ENCODE measurements around the gene SLC34A1.
"Not testable (repeated sequence)": the region's sequence is repeated elsewhere in the genome, so short reads cannot be mapped to it uniquely, and the experiment has no call there.

Gene SLC34A1

GRCh38 chr5:177369645-177370440 is 14.4 kb upstream of the SLC34A1 start:
- Histone ChIP-seq H3K9me3 (ENCODE audit: control insufficient read depth in 2 of 2, low read length in 2 of 2) (no peaks in the 10 kb centered on the region), H3K4me3 (ENCODE audit: low read length in 2 of 2) (no peak overlapping the region), H3K27me3 (ENCODE audit: control insufficient read depth in 1 of 2, insufficient read depth in 2 of 2, low read length in 2 of 2) (no peaks in the 10 kb centered on the region), H3K9ac (ENCODE audit: low read length in 2 of 2) (peak overlapping the region in 1 of 2 donors; percentile 23), H3K4me1 (ENCODE audit: control insufficient read depth, insufficient read depth, low read length) (peaks cover 30% of the 10 kb centered on the region), H3K36me3 (ENCODE audit: control insufficient read depth in 2 of 2, insufficient read depth in 2 of 2, low read length in 2 of 2) (no peaks in the 10 kb centered on the region), H3K27ac (ENCODE audit: low read length) (no peak overlapping the region)

GRCh38 chr5:177370488-177371119 is 13.6 kb upstream of the SLC34A1 start:
- H3K27me3 ChIP-seq (ENCODE audit: control insufficient read depth in 1 of 2, insufficient read depth in 2 of 2, low read length in 2 of 2): no peaks in the 10 kb centered on the region
- H3K4me1 ChIP-seq (ENCODE audit: control insufficient read depth, insufficient read depth, low read length): peaks cover 30% of the 10 kb centered on the region
- H3K27ac ChIP-seq (ENCODE audit: low read length): no peak overlapping the region
- H3K36me3 ChIP-seq (ENCODE audit: control insufficient read depth in 2 of 2, insufficient read depth in 2 of 2, low read length in 2 of 2): no peaks in the 10 kb centered on the region
- H3K9me3 ChIP-seq (ENCODE audit: control insufficient read depth in 2 of 2, low read length in 2 of 2): no peaks in the 10 kb centered on the region
- H3K4me3 ChIP-seq (ENCODE audit: low read length in 2 of 2): peak overlapping the region in 1 of 2 donors; percentile 64
- peak overlapping the region in 1 of 2 donors; percentile 23 for H3K9ac ChIP-seq (ENCODE audit: low read length in 2 of 2)

DNA sequence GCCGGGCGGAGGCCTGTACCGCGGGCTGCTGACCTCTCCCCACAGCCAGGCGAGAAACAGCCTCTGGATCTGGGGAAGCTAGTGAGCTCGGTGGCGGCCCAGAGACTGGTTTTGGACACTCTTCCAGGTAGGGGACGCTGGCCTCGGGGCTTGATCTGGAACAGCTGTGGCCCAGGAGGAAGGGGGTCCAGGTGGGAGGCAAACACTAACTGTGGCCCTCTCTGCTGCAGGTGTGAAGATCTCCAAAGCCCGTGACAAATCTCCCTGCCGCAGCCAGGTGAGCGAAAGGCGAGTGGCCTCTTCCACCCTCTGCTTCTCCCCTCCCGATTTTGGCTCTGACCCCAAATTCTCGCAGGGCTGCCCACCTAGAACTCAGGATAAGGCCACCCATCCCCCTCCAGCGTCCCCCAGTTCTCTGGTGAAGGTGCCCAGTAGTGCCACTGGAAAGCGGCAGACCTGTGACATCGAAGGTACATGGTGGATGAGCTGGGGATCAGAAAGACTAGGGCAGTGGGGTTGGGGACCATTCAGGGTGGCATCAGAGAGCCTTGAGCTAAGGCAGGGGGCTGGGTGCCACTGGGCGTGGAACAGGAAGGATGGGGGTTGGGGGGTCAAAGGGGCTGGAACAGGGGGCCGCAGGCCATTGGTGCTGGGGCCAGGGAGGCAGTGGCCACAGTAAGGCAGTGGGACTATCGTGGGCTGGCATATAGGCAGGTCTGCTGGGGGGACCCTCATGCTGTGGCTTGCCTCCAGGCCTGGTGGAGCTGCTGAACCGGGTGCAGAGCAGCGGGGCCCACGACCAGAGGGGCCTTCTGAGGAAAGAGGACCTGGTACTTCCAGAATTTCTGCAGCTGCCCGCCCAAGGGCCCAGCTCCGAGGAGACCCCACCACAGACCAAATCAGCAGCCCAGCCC is 12.9 kb upstream of the SLC34A1 start:
- Histone ChIP-seq H3K27ac (ENCODE audit: low read length) (no peak overlapping the region), H3K27me3 (ENCODE audit: control insufficient read depth in 1 of 2, insufficient read depth in 2 of 2, low read length in 2 of 2) (no peaks in the 10 kb centered on the region), H3K4me1 (ENCODE audit: control insufficient read depth, insufficient read depth, low read length) (peaks cover 23% of the 10 kb centered on the region), H3K9me3 (ENCODE audit: control insufficient read depth in 2 of 2, low read length in 2 of 2) (no peaks in the 10 kb centered on the region), H3K36me3 (ENCODE audit: control insufficient read depth in 2 of 2, insufficient read depth in 2 of 2, low read length in 2 of 2) (no peaks in the 10 kb centered on the region), H3K4me3 (ENCODE audit: low read length in 2 of 2) (peak overlapping the region; percentile 64 to 65), H3K9ac (ENCODE audit: low read length in 2 of 2) (peak overlapping the region; percentile 58 to 66)

DNA sequence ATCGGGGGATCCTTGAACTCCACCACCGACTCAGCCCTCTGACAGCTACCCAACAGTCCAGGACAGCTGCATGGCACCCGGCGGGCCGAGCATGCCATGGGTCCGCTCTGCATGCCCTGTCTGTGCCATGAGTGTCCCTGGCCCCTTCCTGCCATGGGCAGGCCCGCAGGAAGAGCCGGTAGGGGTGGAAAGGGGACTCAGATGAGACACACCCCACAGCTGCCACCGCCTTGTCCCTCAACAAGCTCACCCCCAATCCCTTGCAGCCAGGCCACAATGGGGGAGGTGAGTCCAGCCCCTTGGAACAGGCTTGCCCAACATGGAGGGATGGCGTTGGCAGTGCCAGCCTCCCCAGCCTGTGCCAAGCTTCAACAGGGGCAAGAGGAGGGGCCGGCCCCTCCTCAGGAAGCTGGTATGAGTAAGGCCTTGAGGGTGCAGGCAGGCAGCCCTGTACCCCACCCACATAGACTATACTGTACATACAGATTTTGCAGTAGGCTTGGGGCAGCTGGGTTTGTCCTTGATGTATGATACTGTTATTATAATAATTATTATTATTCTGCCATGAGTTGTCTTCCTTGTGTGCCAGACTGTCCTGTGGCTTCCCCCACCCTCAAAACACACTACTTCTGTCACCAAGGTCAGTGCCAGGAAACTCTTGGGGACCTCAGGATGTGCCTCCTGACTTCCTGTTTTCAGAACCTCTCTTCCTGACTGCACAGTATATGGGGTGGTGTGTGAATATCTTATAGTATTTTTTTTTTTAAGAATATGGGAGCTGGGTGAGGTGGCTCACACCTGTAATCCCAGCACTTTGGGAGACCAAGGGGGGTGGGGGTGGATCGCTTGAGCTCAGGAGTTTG is 12.0 kb upstream of the SLC34A1 start:
- Histone ChIP-seq H3K4me3 (ENCODE audit: low read length in 2 of 2) (no peak overlapping the region), H3K4me1 (ENCODE audit: control insufficient read depth, insufficient read depth, low read length) (peaks cover 16% of the 10 kb centered on the region), H3K27me3 (ENCODE audit: control insufficient read depth in 1 of 2, insufficient read depth in 2 of 2, low read length in 2 of 2) (no peaks in the 10 kb centered on the region), H3K36me3 (ENCODE audit: control insufficient read depth in 2 of 2, insufficient read depth in 2 of 2, low read length in 2 of 2) (no peaks in the 10 kb centered on the region), H3K9ac (ENCODE audit: low read length in 2 of 2) (no peak overlapping the region), H3K27ac (ENCODE audit: low read length) (no peak overlapping the region), H3K9me3 (ENCODE audit: control insufficient read depth in 2 of 2, low read length in 2 of 2) (no peaks in the 10 kb centered on the region)

DNA sequence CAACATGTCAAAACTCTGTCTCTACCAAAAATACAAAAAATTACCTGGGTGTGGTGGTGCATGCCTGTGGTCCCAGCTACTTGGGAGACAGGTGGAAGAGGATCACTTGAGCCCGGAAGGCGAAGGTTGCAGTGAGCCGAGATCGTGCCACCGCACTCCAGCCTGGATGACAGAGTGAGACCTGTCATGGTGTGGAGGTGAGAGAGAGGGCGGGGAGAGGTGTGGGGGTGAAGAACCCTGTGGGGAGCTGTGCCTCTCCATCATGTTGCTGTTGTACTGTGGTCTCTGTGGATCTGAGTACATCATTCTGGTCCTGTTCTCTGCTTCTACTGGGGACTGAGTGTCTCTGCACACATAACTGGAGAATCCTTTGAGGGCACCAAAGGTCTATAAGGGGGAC is 11.3 kb upstream of the SLC34A1 start:
- H3K4me3 ChIP-seq (ENCODE audit: low read length in 2 of 2): no peak overlapping the region
- H3K9me3 ChIP-seq (ENCODE audit: control insufficient read depth in 2 of 2, low read length in 2 of 2): no peaks in the 10 kb centered on the region
- no peaks in the 10 kb centered on the region for H3K36me3 ChIP-seq (ENCODE audit: control insufficient read depth in 2 of 2, insufficient read depth in 2 of 2, low read length in 2 of 2)
- peaks cover 9% of the 10 kb centered on the region for H3K4me1 ChIP-seq (ENCODE audit: control insufficient read depth, insufficient read depth, low read length)
- no peak overlapping the region for H3K9ac ChIP-seq (ENCODE audit: low read length in 2 of 2)
- no peak overlapping the region for H3K27ac ChIP-seq (ENCODE audit: low read length)
- peaks cover 0 to 2% of the 10 kb centered on the region in 2 donors for H3K27me3 ChIP-seq (ENCODE audit: control insufficient read depth in 1 of 2, insufficient read depth in 2 of 2, low read length in 2 of 2)

DNA sequence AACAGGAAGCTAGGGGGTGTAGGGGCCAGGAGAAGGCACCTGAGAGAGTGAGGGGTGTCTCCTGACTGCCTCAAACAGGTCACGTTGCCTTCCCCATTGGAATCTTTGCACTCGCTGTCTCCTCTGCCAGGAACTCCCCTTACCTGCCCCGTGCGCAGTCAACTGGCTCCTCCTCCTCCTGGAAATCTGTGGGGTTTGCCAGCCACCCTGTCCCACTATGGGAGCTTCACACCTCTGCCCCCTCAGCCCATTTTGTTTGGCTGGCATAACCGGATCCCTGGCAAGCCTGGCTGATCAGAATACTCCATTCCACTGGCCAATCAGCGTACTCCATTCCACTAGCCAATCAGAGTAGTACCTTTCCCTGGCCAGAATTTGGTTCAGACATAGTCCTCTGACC is 10.4 kb upstream of the SLC34A1 start:
- no peak overlapping the region for H3K4me3 ChIP-seq (ENCODE audit: low read length in 2 of 2)
- peaks cover 9% of the 10 kb centered on the region for H3K4me1 ChIP-seq (ENCODE audit: control insufficient read depth, insufficient read depth, low read length)
- no peak overlapping the region for H3K9ac ChIP-seq (ENCODE audit: low read length in 2 of 2)
- no peaks in the 10 kb centered on the region for H3K36me3 ChIP-seq (ENCODE audit: control insufficient read depth in 2 of 2, insufficient read depth in 2 of 2, low read length in 2 of 2)
- H3K9me3 ChIP-seq (ENCODE audit: control insufficient read depth in 2 of 2, low read length in 2 of 2): no peaks in the 10 kb centered on the region
- H3K27ac ChIP-seq (ENCODE audit: low read length): no peak overlapping the region
- H3K27me3 ChIP-seq (ENCODE audit: control insufficient read depth in 1 of 2, insufficient read depth in 2 of 2, low read length in 2 of 2): peaks cover 0 to 2% of the 10 kb centered on the region in 2 donors

DNA sequence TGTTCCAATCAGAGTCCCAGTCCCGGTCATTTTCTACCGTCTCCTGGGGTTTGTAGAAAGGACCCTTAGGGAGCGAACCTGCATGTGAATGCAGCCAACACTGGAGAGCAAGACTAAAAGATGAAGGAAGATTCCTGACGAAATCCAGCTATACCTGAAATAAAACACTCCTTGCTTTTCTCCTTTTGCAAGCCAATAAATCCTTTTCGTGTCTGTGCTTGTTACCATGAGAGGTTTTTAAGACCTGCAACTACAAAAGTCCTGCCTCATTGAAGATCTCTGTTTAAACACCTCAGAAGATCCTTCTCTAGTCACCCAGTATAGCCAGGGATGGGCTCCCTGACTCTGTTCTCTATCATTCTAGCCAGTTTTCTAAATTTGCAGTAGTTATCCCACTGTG is 10.0 kb upstream of the SLC34A1 start:
- Histone ChIP-seq H3K4me1 (ENCODE audit: control insufficient read depth, insufficient read depth, low read length) (peaks cover 9% of the 10 kb centered on the region), H3K9ac (ENCODE audit: low read length in 2 of 2) (no peak overlapping the region), H3K27ac (ENCODE audit: low read length) (no peak overlapping the region), H3K36me3 (ENCODE audit: control insufficient read depth in 2 of 2, insufficient read depth in 2 of 2, low read length in 2 of 2) (no peaks in the 10 kb centered on the region), H3K4me3 (ENCODE audit: low read length in 2 of 2) (no peak overlapping the region), H3K27me3 (ENCODE audit: control insufficient read depth in 1 of 2, insufficient read depth in 2 of 2, low read length in 2 of 2) (peaks cover 0 to 2% of the 10 kb centered on the region in 2 donors), H3K9me3 (ENCODE audit: control insufficient read depth in 2 of 2, low read length in 2 of 2) (no peaks in the 10 kb centered on the region)

- not testable (repeated sequence) for H3K9me3 ChIP-seq (ENCODE audit: control insufficient read depth in 2 of 2, low read length in 2 of 2); H3K27ac ChIP-seq (ENCODE audit: low read length); H3K4me3 ChIP-seq (ENCODE audit: low read length in 2 of 2); H3K4me1 ChIP-seq (ENCODE audit: control insufficient read depth, insufficient read depth, low read length); H3K36me3 ChIP-seq (ENCODE audit: control insufficient read depth in 2 of 2, insufficient read depth in 2 of 2, low read length in 2 of 2); H3K9ac ChIP-seq (ENCODE audit: low read length in 2 of 2); H3K27me3 ChIP-seq (ENCODE audit: control insufficient read depth in 1 of 2, insufficient read depth in 2 of 2, low read length in 2 of 2)
Observed at GRCh38 chr5:177375516-177375915, 8.7 kb upstream of the SLC34A1 start.

DNA sequence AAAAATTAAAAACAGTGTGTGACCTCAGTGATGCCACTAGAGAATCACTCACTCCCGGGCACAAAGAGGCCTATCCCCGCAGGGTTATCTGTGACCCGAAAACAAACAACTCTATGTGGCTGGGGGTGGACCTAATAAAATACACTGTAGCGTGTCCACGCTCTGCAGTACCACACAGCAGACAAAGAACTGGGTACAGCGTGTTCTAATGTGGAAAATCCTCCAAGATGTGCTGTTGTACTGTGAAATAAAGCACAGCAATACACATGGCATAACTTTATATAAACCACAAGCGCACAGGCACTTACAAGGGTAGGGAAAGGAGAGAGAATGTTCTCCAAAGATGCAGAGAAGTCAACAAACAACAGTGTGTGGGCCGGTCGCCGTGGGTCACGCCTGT is 8.1 kb upstream of the SLC34A1 start:
- Histone ChIP-seq H3K9ac (ENCODE audit: low read length in 2 of 2) (no peak overlapping the region), H3K27ac (ENCODE audit: low read length) (no peak overlapping the region), H3K27me3 (ENCODE audit: control insufficient read depth in 1 of 2, insufficient read depth in 2 of 2, low read length in 2 of 2) (peaks cover 0 to 2% of the 10 kb centered on the region in 2 donors), H3K4me1 (ENCODE audit: control insufficient read depth, insufficient read depth, low read length) (peaks cover 7% of the 10 kb centered on the region), H3K4me3 (ENCODE audit: low read length in 2 of 2) (no peak overlapping the region), H3K9me3 (ENCODE audit: control insufficient read depth in 2 of 2, low read length in 2 of 2) (no peaks in the 10 kb centered on the region), H3K36me3 (ENCODE audit: control insufficient read depth in 2 of 2, insufficient read depth in 2 of 2, low read length in 2 of 2) (no peaks in the 10 kb centered on the region)

All from stomach smooth muscle (tissue), 2 donors.